ENCODE data around the gene FLT3LG. TPM values are rescaled to one million over a fixed set of nuclear protein-coding genes. Genes with fewer than 3 reads are reported as not detected.

FLT3LG gene
- total RNA-seq = under 1 TPM; 0.52 to 0.66 TPM

DNA sequence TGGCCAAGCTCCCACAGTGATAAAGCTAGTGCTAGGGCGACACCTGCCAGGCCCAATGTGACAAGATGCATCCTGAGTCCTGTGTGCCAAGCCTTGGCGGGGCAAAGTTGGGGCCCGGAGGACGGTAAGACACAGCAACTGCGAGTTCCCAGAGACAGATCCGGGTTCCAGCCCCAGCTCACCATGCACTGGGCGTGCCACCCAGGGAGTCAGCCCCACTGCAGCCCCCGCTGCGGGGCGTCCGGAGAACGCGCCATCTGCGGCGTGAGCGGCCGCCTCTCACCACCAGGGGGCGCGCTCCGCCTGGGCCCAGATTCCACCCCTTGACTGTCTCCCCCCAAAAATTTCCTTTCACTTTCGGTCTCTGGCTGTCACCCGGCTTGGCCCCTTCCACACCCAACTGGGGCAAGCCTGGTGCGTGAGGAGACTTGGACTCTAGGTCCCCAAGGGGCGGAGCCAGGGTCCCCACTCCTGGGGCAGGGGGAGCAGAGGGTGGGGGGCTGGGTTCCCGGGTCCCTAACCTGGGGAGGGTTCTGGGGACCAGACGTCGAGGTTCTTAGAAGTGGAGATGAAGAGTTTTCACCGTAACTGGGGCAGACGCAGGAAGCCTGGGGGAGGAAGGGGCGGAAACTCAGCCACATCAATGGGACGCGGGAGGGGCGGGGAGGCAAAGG lies at the start of gene FLT3LG:
TSS of gene FLT3LG (plus strand) at position 348 of the 674 bp plus-strand sequence. CDS start 425 bp downstream, outside the sequence.
- TF ChIP-seq CTCF (IDR thresholded peaks at IDR 0.05) (peak; percentile 93 to 99 (median 95)), POLR2A (IDR thresholded peaks at IDR 0.05) (peak in 1 of 3 donors; percentile 16)
- peak; percentile 67 to 76 (median 70) for DNase-seq
- peak; percentile 67 for ATAC-seq
- no peaks in the 10 kb centered on the region for H3K27me3 ChIP-seq
- H3K4me1 ChIP-seq = peaks cover 6% of the 10 kb centered on the region
- H3K36me3 ChIP-seq (replicated peaks in 1 of 2; ENCODE audit: insufficient read depth in 1 of 2, low read depth in 2 of 2) = no peaks in the 10 kb centered on the region
- peak within 1 kb of the TSS; percentile 39 to 65 for H3K4me3 ChIP-seq
- intact Hi-C loops (cut with DNase I) = no loop called here
- no peaks in the 10 kb centered on the region for H3K9me3 ChIP-seq
- peak within 1 kb of the TSS in 3 of 4 donors; percentile 60 to 75 (median 66) for H3K27ac ChIP-seq
- 2 to 5% methylated on average over 13 to 33 of the region's 33 CpGs for WGBS, 2 donors

DNA sequence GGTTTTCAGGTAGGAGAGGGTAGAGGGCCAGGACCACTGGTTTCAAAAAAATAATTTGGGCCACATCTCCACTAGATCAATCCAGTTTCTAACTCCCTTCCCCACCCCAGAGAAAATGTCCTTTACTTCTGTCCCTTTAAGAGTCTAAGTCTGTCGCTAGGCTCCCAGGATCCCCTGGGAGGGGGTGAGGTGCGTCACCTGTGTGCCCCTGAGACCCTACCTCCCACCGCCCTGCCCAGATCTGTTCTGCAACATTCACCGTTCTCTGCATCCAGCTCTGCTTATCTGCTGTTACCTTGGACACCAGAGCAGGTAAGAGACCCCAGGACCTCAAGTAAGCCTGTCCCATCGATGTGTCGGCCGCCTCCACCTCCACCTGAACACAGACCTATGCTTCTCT lies 48.8 kb upstream of the FLT3LG start, which contains the start of gene GFY:
TSS of gene GFY (plus strand) at position 211 of the 400 bp plus-strand sequence. CDS start 1,043 bp downstream, outside the sequence.
- intact Hi-C loops (cut with DNase I) = no loop called here
- TF ChIP-seq POLR2A (IDR thresholded peaks at IDR 0.05) (no peak), CTCF (IDR thresholded peaks at IDR 0.05) (no peak)
- peaks cover 36% of the 10 kb centered on the region for H3K4me1 ChIP-seq

GRCh38 chr19:49425922-49426592 lies 48.0 kb upstream of the FLT3LG start:
- WGBS, 2 donors = 5 to 6% methylated on average over 26 to 30 of the region's 30 CpGs
- no peak for TF ChIP-seq POLR2A (IDR thresholded peaks at IDR 0.05)
- Histone ChIP-seq H3K4me3 (no peak overlapping the region), H3K27me3 (peaks cover 0 to 70% of the 10 kb centered on the region in 2 donors), H3K9me3 (no peaks in the 10 kb centered on the region), H3K27ac (no peak overlapping the region), H3K36me3 (replicated peaks in 1 of 2; ENCODE audit: insufficient read depth in 1 of 2, low read depth in 2 of 2) (no peaks in the 10 kb centered on the region), H3K4me1 (peaks cover 33% of the 10 kb centered on the region)
- no peak for DNase-seq
- no peak for ATAC-seq
- intact Hi-C loops (cut with DNase I) = no loop called here

More for the DNA sequence above, 48.8 kb upstream of the FLT3LG start, which contains the start of gene GFY:
- Histone ChIP-seq H3K36me3 (replicated peaks in 1 of 2; ENCODE audit: insufficient read depth in 1 of 2, low read depth in 2 of 2) (no peaks in the 10 kb centered on the region), H3K27me3 (peaks cover 0 to 64% of the 10 kb centered on the region in 2 donors), H3K4me3 (no peak within 1 kb of the TSS), H3K9me3 (no peaks in the 10 kb centered on the region), H3K27ac (no peak within 1 kb of the TSS)
- no peak for DNase-seq
- ATAC-seq = no peak
- WGBS, 2 donors = 34 to 43% methylated on average over 6 to 7 of the region's 7 CpGs

DNA sequence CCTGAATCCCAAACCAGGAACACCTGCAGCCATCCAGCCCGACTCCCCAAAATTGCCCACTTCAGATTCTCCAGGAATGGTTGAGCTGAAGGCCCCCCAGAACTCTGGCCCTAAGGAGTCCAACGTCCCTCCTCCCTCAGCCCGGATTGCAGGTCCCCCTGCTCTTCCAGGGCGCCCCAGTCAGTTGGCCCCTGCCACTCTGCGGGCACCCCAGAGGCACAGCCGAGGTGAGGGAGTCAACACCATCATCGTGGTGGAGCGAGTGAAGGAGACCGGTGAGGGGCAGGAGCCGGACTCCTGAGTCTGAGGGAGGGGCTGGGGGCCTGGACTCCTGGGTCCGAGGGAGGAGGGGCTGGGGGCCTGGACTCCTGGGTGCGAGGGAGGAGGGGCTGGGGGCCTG lies 46.7 kb upstream of the FLT3LG start:
- no peaks in the 10 kb centered on the region for H3K9me3 ChIP-seq
- DNase-seq = no peak
- no peak overlapping the region for H3K27ac ChIP-seq
- intact Hi-C loops (cut with DNase I) = no loop called here
- H3K27me3 ChIP-seq = peaks cover 3 to 79% of the 10 kb centered on the region in 2 donors
- TF ChIP-seq CTCF (IDR thresholded peaks at IDR 0.05) (no peak), POLR2A (IDR thresholded peaks at IDR 0.05) (no peak)
- WGBS, 2 donors = 31 to 48% methylated on average over 3 to 7 of the region's 12 CpGs
- ATAC-seq = no peak
- no peaks in the 10 kb centered on the region for H3K36me3 ChIP-seq (replicated peaks in 1 of 2; ENCODE audit: insufficient read depth in 1 of 2, low read depth in 2 of 2)
- no peak overlapping the region for H3K4me3 ChIP-seq
- peaks cover 26% of the 10 kb centered on the region for H3K4me1 ChIP-seq

- Histone ChIP-seq H3K36me3 (replicated peaks in 1 of 2; ENCODE audit: insufficient read depth in 1 of 2, low read depth in 2 of 2) (no peaks in the 10 kb centered on the region), H3K9me3 (no peaks in the 10 kb centered on the region), H3K4me1 (peaks cover 24% of the 10 kb centered on the region), H3K27ac (no peak overlapping the region), H3K4me3 (no peak overlapping the region), H3K27me3 (peaks cover 5 to 79% of the 10 kb centered on the region in 2 donors)
- DNase-seq (peak in 2 of 4 donors; percentile 35 to 46), ATAC-seq (peak; percentile 57)
- intact Hi-C loops (cut with DNase I) = no loop called here
- 1% methylated on average over 15 to 45 of the region's 45 CpGs for whole genome bisulfite sequencing, 2 donors
- TF ChIP-seq CTCF (IDR thresholded peaks at IDR 0.05) (no peak), POLR2A (IDR thresholded peaks at IDR 0.05) (no peak)
These were observed 46.0 kb upstream of the FLT3LG start for GRCh38 chr19:49427855-49428546.
